K562 (cell line): ENCODE measurements around the gene ZBTB20.

Source experiments
- ARID2 ChIP-seq: fragments of 450-650 bp; IDR thresholded peaks from 2 replicates; pipeline ENCODE4 v1.6.1; 2017; ENCODE audit warnings: antibody characterized with exemption, mild to moderate bottlenecking
- CEBPB ChIP-seq: fragments of 450-650 bp; IDR thresholded peaks from 2 replicates; pipeline ENCODE4 v1.6.1; 2016; ENCODE audit warnings: missing genetic modification characterization, missing compliant biosample characterization
- EP300 ChIP-seq: IDR thresholded peaks from 2 replicates; pipeline ENCODE4 v1.6.1; 2012; ENCODE audit warnings: low read length, improper control_type of control experiment
- NFE2L1 ChIP-seq: fragments of 450-650 bp; IDR thresholded peaks from 2 replicates; pipeline ENCODE4 v1.6.1; 2016; ENCODE audit warnings: missing genetic modification characterization, low read depth, mild to moderate bottlenecking, missing compliant biosample characterization, moderate library complexity, borderline replicate concordance
- NR2F6 ChIP-seq: fragments of 450-650 bp; formaldehyde crosslinking; IDR thresholded peaks from 2 replicates; pipeline ENCODE4 v1.4.0; 2020; ENCODE audit warnings: mild to moderate bottlenecking
- SETDB1 ChIP-seq: IDR thresholded peaks from one replicate; pipeline ENCODE4 v1.6.1; 2012; ENCODE audit warnings: low read length, control low read depth, inconsistent platforms
- SIRT6 ChIP-seq: IDR thresholded peaks from one replicate; pipeline ENCODE4 v1.6.1; 2012; ENCODE audit warnings: low read depth, mild to moderate bottlenecking, control low read depth, inconsistent platforms, low read length, moderate library complexity
- SMAD3 ChIP-seq: fragments of 450-650 bp; formaldehyde crosslinking; conservative IDR thresholded peaks from 2 replicates; pipeline ENCODE4 v1.4.0; 2020; ENCODE audit warnings: mild to moderate bottlenecking
- TCF7L2 ChIP-seq: fragments of 150-350 bp; IDR thresholded peaks from 2 replicates; pipeline ENCODE4 v1.6.1; 2016; ENCODE audit warnings: low read depth, mild to moderate bottlenecking, low read length, moderate library complexity
- ZFP30 ChIP-seq: fragments of 250-450 bp; sonication (Bioruptor Pico); IDR thresholded peaks from 2 replicates; pipeline ENCODE4 v1.8.0; 2022; ENCODE audit warnings: moderate library complexity, mild to moderate bottlenecking, inconsistent platforms, borderline replicate concordance
- ZNF639 ChIP-seq, 2 experiments: fragments of 200-800 bp in 1 of 2; sonication (Bioruptor generic) in 1 of 2; sonication (generic) in 1 of 2; formaldehyde crosslinking in 1 of 2; IDR thresholded peaks in 1 of 2; conservative IDR thresholded peaks in 1 of 2; 2 replicates each; pipeline versions ENCODE4 v1.5.0 to v1.6.1; 2016 to 2020; ENCODE audit warnings: missing compliant biosample characterization in 1 of 2, missing genetic modification characterization in 1 of 2, missing genetic modification reagents in 1 of 2

GRCh38 chr3:114879059-114880031 is 267.7 kb downstream of the ZBTB20 start:
- TF ChIP-seq TCF7L2, result no peak
- TF ChIP-seq SIRT6, result no peak
- no peak for TF ChIP-seq SETDB1
- no peak for TF ChIP-seq NR2F6
- TF ChIP-seq ZNF639 (CRISPR knock-in tag; conservative IDR thresholded peaks at IDR 0.05 in 1 of 2, IDR thresholded peaks at IDR 0.05 in 1 of 2), result no peak
- TF ChIP-seq NFE2L1 (tag), result no peak
- no peak for TF ChIP-seq EP300
- TF ChIP-seq SMAD3 (CRISPR knock-in tag), result no peak
- TF ChIP-seq ZFP30, result no peak
- no peak for TF ChIP-seq ARID2
- peak; percentile 25; the same call in 1 of the 2 replicates for TF ChIP-seq CEBPB (tag)
